Memory B cell (primary cell): ENCODE measurements around the gene RAB36.
A peak's percentile ranks its signal among the peaks of the same experiment; 100 is the strongest.

Experiments
- ATAC-seq: fragments of 150-1000 bp; cut with Tn5 transposase; 2 replicates; pipeline ENCODE4 v1.10.0; 2021; ENCODE audit warnings: low read depth, mild to moderate bottlenecking, moderate library complexity
- DNase-seq, 2 donors: peaks; one replicate each; pipeline ENCODE4 v3.0.0; 2022; ENCODE audit warnings: low spot score in 2 of 2
- H3K27ac Mint-ChIP-seq: one replicate; pipeline ENCODE4 v1.8.0; 2022; ENCODE audit warnings: mild to moderate bottlenecking, moderate library complexity, mixed read lengths
- H3K27me3 Mint-ChIP-seq: one replicate; pipeline ENCODE4 v1.8.0; 2022; ENCODE audit warnings: mixed read lengths
- H3K36me3 Mint-ChIP-seq: one replicate; pipeline ENCODE4 v1.8.0; 2022; ENCODE audit warnings: mild to moderate bottlenecking, mixed read lengths
- H3K4me1 Mint-ChIP-seq: one replicate; pipeline ENCODE4 v1.8.0; 2022; ENCODE audit warnings: mixed read lengths
- H3K4me3 Mint-ChIP-seq: one replicate; pipeline ENCODE4 v1.8.0; 2022; ENCODE audit warnings: mild to moderate bottlenecking, moderate library complexity, mixed read lengths
- H3K9me3 Mint-ChIP-seq: one replicate; pipeline ENCODE4 v1.8.0; 2022; ENCODE audit warnings: mixed read lengths

Gene RAB36

DNA sequence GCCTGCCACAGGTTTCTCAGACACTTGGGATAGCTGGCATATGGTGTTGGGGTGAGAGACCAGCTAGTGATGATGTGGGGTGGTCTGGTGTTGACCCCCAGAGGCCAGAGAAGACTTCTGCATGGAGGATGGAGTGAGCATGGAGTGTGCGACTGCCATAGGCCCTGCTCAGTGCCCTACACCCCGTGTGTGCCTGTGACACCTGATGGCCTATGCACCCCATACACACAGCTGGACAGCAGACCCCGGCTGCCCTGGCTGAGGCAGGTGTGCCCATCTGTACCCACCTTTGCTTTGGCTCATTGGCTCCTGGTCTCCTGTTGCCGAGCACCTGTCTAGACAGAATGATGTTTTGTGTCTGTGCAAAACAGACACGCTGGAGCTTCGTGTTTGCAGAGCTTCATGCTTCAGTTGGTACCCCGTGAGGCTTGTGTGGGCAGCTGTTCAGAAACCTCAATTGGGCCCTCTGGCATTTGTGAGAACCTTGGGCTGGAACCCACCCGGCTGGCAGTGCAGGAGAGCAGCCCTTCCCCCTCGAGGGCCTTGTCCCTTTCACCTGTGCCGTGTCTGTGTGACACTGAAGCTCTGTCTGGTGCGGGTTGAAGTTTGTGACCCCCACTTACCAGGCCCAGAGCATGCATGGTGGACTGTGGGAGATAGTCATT, 62.6 kb downstream of the RAB36 start:
- peaks cover 1% of the 10 kb centered on the region for H3K9me3 Mint-ChIP-seq
- no peak overlapping the region for H3K27ac Mint-ChIP-seq
- peaks cover 1% of the 10 kb centered on the region for H3K27me3 Mint-ChIP-seq
- H3K4me1 Mint-ChIP-seq: peaks cover 28% of the 10 kb centered on the region
- H3K4me3 Mint-ChIP-seq: no peak overlapping the region
- ATAC-seq (peak; percentile 70), DNase-seq (no peak)
- H3K36me3 Mint-ChIP-seq: peaks cover 9% of the 10 kb centered on the region

DNA sequence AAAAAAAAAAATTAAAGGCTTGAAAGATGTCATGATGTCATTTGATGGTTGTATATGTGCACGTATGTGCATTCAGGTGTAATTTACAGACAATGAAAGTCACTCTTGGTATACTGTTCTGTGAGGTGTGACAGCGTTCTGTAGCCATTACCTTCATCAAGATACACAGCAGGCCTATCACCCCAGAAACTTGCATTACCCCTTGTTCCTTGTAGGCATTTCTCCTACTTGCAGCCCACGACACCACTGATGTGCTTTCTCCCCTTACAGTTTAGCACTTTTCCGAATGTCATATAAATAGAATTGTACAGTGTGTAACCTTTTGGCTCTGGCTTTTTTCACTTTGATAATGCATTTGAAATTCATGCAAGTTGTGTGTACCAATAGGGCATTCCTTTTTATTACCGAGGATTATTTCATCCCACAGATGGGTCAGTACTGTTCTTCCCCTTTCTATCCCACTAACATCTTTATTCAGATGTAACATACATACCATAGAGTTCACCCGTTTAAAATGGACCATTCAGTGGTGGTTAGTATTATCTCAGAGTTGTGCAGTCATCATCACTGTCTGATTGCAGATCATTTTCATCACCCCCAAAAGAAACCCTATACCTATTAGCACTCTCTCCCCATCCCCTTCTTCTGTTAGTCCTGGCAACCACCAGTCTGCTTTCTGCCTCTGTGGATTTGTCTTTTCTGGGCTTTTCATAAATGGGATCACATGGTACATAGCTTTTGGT, 65.3 kb downstream of the RAB36 start:
- Mint-ChIP-seq H3K9me3 (peaks cover 1% of the 10 kb centered on the region), H3K27ac (no peak overlapping the region), H3K27me3 (peaks cover 1% of the 10 kb centered on the region), H3K4me3 (no peak overlapping the region), H3K36me3 (peaks cover 6% of the 10 kb centered on the region), H3K4me1 (peaks cover 30% of the 10 kb centered on the region)
- no peak for ATAC-seq
- no peak for DNase-seq

DNA sequence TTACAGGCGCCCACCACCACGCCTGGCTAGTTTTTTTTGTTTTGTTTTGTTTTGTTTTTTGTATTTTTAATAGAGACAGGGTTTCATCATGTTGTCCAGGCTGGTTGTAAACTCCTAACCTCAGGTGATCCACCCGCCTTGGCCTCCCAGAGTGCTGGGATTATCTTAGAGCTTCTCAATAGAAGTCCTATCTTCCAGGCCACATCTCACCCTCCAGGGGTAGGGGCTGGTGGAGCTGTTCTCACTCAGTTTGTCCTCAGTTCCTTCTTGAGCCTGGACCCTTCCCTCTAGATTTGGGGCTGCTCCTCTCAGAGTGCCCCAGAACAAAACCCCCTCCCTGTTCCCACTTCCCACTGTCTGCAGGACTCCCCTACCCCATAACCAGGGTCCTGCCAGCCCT, 66.3 kb downstream of the RAB36 start:
- Mint-ChIP-seq H3K27me3 (peaks cover 1% of the 10 kb centered on the region), H3K36me3 (peaks cover 5% of the 10 kb centered on the region), H3K9me3 (peaks cover 1% of the 10 kb centered on the region), H3K4me3 (no peak overlapping the region), H3K27ac (no peak overlapping the region), H3K4me1 (peaks cover 34% of the 10 kb centered on the region)
- no peak for DNase-seq
- ATAC-seq: no peak

DNA sequence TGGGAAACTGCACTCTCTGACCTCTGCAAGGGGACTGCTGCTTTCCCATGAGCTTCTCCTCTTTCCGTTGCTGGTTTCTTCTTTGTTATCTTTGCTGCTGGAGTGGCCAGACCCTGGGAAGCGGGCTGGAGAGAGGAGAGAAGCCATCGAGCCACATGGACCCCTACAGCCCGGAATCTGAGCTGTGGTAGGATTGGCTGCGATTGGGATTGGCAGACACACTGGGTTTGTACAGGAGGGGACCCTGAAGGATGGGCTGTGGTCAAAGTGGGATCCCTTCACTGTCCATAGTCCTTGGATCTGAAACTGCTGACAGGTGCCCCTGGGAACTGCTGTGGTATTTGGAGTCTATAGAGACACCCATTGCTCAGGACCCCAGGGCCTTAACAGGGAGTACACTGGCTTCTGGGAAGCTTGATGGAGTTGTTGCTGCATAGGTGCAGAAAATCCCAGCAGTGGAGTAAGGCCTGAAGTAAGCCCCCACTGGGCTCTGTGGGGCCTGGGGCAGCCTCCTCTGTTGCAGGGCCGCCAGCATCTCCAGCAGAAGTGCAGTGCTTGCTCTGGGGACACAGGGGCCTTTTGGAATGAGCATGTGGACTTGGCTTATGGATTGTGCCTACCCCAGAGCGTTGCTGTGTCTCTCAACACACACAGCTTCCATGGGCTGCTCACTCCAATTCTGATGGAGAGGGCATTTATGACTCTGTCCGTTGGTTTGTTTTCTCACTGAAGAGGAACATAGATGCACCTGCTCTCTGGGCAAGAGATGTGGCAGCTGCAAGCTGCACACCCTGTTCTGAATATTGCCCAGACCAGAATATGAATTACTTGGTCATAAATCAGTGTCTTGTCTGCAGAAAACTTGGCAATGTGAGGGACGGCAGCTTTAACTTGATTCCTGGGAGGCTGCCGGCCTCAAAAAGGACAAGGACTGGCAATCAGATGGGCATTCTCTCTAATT, 67.1 kb downstream of the RAB36 start:
- peaks cover 34% of the 10 kb centered on the region for H3K4me1 Mint-ChIP-seq
- no peaks in the 10 kb centered on the region for H3K27me3 Mint-ChIP-seq
- peaks cover 2% of the 10 kb centered on the region for H3K36me3 Mint-ChIP-seq
- no peak overlapping the region for H3K27ac Mint-ChIP-seq
- no peaks in the 10 kb centered on the region for H3K9me3 Mint-ChIP-seq
- DNase-seq (no peak), ATAC-seq (no peak)
- H3K4me3 Mint-ChIP-seq: no peak overlapping the region

DNA sequence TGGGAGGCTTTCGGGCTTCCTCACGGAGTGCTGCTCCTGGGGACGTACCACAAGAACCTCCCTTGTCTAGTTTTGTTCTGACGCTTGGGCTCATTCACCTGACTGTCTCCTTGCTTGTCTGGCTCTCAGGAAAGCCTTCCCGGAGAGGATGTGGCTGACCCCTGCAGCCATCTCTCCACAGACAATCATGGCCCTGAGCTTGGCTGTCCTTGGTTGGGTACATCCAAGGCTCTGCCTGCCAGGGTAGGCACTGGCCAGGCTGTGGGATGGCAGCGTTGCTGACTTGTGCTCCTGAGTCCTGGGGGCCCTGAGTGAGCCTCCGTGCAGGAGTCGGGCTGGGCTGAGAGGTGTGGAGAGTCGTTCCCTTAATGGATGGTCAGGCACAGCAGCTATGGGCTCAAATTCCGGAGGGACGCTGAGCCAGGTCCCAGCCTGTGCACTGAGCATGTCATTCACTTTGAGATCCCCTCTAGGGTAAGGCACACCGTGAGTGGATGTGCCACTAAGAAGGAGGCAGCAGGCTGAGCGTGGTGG, 67.8 kb downstream of the RAB36 start:
- no peak for ATAC-seq
- Mint-ChIP-seq H3K9me3 (no peaks in the 10 kb centered on the region), H3K4me1 (peaks cover 26% of the 10 kb centered on the region), H3K27me3 (no peaks in the 10 kb centered on the region), H3K27ac (no peak overlapping the region), H3K36me3 (peaks cover 2% of the 10 kb centered on the region), H3K4me3 (no peak overlapping the region)
- DNase-seq: no peak

DNA sequence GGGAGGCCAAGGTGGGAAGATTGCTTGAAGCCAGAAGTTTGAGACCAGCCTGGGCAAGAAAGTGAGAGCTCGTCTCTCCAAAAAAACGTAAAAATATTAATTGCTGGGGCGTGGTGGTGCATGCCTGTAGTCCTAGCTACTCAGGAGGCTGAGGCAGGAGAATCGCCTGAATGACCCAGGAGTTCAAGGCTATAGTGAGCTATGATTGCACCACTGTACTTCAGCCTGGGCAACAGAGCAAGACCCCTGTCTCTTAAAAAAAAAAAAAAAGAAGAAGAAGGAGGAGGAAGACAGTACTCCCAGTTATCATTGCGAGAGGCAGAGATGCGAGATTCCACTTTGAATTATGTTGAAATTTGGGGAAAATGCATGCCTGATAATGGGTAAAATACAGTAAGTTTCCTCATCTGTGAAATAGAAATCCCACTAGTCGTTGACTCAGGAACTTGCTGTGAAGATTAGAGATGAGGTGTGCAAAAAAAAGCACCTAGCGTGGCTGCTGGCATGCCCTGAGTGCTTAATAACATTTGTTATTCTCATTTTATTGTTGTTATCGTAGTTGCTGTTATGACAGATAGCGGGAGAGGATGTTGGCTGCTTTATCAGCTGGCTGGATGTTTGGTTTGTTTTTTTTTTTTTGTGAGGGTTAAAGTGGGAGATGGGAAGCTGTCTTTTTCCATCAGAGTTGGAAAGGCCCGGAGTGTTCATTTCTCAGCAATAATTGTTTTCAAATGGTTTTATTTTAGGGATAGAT, 68.5 kb downstream of the RAB36 start:
- no peaks in the 10 kb centered on the region for H3K9me3 Mint-ChIP-seq
- no peaks in the 10 kb centered on the region for H3K27me3 Mint-ChIP-seq
- no peak for DNase-seq
- peaks cover 2% of the 10 kb centered on the region for H3K36me3 Mint-ChIP-seq
- no peak overlapping the region for H3K4me3 Mint-ChIP-seq
- ATAC-seq: no peak
- no peak overlapping the region for H3K27ac Mint-ChIP-seq
- peaks cover 30% of the 10 kb centered on the region for H3K4me1 Mint-ChIP-seq
